ENCODE results near the gene KRTAP23-1.

DNA sequence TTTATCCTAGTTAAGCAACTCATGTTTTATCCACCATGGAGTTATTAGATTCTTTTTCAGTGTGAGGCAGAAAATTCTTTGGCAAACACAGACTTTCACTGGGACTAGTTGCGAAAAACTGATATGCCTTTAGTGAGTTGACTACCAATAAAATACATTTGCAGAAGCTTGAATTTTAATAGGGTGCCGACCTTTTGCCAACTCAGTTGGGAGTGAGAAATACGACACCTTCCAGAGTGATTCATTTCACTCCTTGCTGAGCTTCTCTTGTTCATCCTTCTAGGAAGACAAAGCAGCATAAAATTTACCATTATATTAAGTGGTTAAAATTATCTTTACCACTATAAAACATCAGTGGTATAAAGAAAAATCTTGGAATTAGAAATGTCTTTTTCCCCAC is 1.2 kb upstream of the KRTAP23-1 start:
- TF ChIP-seq, protein P1, sequence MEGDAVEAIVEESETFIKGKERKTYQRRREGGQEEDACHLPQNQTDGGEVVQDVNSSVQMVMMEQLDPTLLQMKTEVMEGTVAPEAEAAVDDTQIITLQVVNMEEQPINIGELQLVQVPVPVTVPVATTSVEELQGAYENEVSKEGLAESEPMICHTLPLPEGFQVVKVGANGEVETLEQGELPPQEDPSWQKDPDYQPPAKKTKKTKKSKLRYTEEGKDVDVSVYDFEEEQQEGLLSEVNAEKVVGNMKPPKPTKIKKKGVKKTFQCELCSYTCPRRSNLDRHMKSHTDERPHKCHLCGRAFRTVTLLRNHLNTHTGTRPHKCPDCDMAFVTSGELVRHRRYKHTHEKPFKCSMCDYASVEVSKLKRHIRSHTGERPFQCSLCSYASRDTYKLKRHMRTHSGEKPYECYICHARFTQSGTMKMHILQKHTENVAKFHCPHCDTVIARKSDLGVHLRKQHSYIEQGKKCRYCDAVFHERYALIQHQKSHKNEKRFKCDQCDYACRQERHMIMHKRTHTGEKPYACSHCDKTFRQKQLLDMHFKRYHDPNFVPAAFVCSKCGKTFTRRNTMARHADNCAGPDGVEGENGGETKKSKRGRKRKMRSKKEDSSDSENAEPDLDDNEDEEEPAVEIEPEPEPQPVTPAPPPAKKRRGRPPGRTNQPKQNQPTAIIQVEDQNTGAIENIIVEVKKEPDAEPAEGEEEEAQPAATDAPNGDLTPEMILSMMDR (IDR thresholded peaks at IDR 0.05; ENCODE audit: insufficient read depth, low read length, poor library complexity, severe bottlenecking), result no peak
- no peak for TF ChIP-seq EZH2phosphoT487 (conservative IDR thresholded peaks at IDR 0.05; ENCODE audit: low read length)

Measured in SU-DHL-6 (cell line).